ENCODE data around the gene WDR46. TPM values are rescaled to one million over a fixed set of nuclear protein-coding genes. Genes with fewer than 3 reads are reported as not detected.

The WDR46 gene
- total and polyA plus RNA-seq, 2 of the 8 experiments (the other 6 are each of a cell fraction or from before 2014, with no cell fraction given), result 69.7 to 91.0 TPM

DNA sequence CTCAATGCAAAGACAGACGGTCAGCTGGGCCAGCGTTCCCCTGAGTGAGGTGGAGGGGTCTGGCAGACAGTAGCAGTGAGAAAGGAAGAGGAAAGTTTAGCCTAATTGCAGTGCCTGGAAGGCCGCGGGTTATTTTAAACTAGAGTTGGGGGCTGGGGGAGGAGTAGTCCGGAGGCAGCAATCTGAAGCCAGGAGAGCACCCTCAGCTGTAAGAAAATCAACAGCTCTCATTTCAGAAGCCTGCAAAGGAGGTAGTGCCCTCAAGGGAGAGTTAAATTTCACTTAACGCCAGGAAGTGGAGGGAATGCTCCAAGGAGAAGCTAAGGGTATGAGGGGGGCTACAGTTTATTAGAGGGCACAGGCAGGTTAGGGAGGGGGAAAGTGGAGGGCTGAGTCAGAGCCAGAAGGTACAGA lies 53.8 kb downstream of the WDR46 start (continued):
- TF ChIP-seq, protein P1, sequence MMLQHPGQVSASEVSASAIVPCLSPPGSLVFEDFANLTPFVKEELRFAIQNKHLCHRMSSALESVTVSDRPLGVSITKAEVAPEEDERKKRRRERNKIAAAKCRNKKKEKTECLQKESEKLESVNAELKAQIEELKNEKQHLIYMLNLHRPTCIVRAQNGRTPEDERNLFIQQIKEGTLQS (IDR thresholded peaks at IDR 0.05; ENCODE audit: insufficient read depth, low read depth, low read length), result no peak

Small RNA genes within 50 kb of the gene (microRNA-seq; reads per million reads assigned to microRNA genes)
- 0 to 0.20 reads per million in 2 experiments for gene MIR6834 (ENCODE audit: borderline microRNAs expressed in 2 of 2, borderline number of aligned reads in 2 of 2, borderline replicate concordance in 1 of 2)
- gene MIR6873 (ENCODE audit: borderline microRNAs expressed in 2 of 2, borderline number of aligned reads in 2 of 2, borderline replicate concordance in 1 of 2), result 0 to 0.20 reads per million in 2 experiments

Other genes starting within 250 kb of the WDR46 start
- gene HLA-DPA1, start 215.6 kb downstream of the WDR46 start, total RNA-seq (2021; fragmentation: NEBNext Ultra II Directional; extraction: Animal tissue kit (Norgen Biotek cat#: 25700)), result 6.2 and 6.8 TPM in 2 replicates
- 8.4 and 13.1 TPM in 2 replicates for gene HLA-DPA1, start 215.6 kb downstream of the WDR46 start, polyA plus RNA-seq (2011; rRNA removed)
- gene HLA-DPB1, start 213.2 kb downstream of the WDR46 start, total RNA-seq (2021; fragmentation: NEBNext Ultra II Directional; extraction: Animal tissue kit (Norgen Biotek cat#: 25700)), result 32.3 and 37.8 TPM in 2 replicates
- gene HLA-DPB1, start 213.2 kb downstream of the WDR46 start, polyA plus RNA-seq (2011; rRNA removed), result 58.8 and 62.8 TPM in 2 replicates
- gene COL11A2, start 96.8 kb downstream of the WDR46 start, total RNA-seq (2021; fragmentation: NEBNext Ultra II Directional; extraction: Animal tissue kit (Norgen Biotek cat#: 25700)), result 2.8 and 3.5 TPM in 2 replicates
- gene COL11A2, start 96.8 kb downstream of the WDR46 start, polyA plus RNA-seq (2011; rRNA removed), result 3.8 and 4.7 TPM in 2 replicates
- gene RXRB, start 88.6 kb downstream of the WDR46 start, total RNA-seq (2021; fragmentation: NEBNext Ultra II Directional; extraction: Animal tissue kit (Norgen Biotek cat#: 25700)), result 17.8 and 18.1 TPM in 2 replicates
- 13.0 and 13.9 TPM in 2 replicates for gene RXRB, start 88.6 kb downstream of the WDR46 start, polyA plus RNA-seq (2011; rRNA removed)
- gene SLC39A7, start 88.4 kb downstream of the WDR46 start, total RNA-seq (2021; fragmentation: NEBNext Ultra II Directional; extraction: Animal tissue kit (Norgen Biotek cat#: 25700)), result 120 and 123 TPM in 2 replicates
- gene SLC39A7, start 88.4 kb downstream of the WDR46 start, polyA plus RNA-seq (2011; rRNA removed), result 63.3 and 70.2 TPM in 2 replicates
- 3.3 and 3.6 TPM in 2 replicates for gene HSD17B8, start 84.6 kb downstream of the WDR46 start, total RNA-seq (2021; fragmentation: NEBNext Ultra II Directional; extraction: Animal tissue kit (Norgen Biotek cat#: 25700))
- 17.1 and 22.0 TPM in 2 replicates for gene HSD17B8, start 84.6 kb downstream of the WDR46 start, polyA plus RNA-seq (2011; rRNA removed)
- 26.0 and 27.4 TPM in 2 replicates for gene RING1, start 80.7 kb downstream of the WDR46 start, total RNA-seq (2021; fragmentation: NEBNext Ultra II Directional; extraction: Animal tissue kit (Norgen Biotek cat#: 25700))
- gene RING1, start 80.7 kb downstream of the WDR46 start, polyA plus RNA-seq (2011; rRNA removed), result 16.4 and 26.0 TPM in 2 replicates
- 35.0 and 36.5 TPM in 2 replicates for gene VPS52, start 17.4 kb downstream of the WDR46 start, total RNA-seq (2021; fragmentation: NEBNext Ultra II Directional; extraction: Animal tissue kit (Norgen Biotek cat#: 25700))
- 86.3 and 89.7 TPM in 2 replicates for gene VPS52, start 17.4 kb downstream of the WDR46 start, polyA plus RNA-seq (2011; rRNA removed)
- gene RPS18, start 17.2 kb downstream of the WDR46 start, total RNA-seq (2021; fragmentation: NEBNext Ultra II Directional; extraction: Animal tissue kit (Norgen Biotek cat#: 25700)), result 2,791 and 2,796 TPM in 2 replicates
- gene RPS18, start 17.2 kb downstream of the WDR46 start, polyA plus RNA-seq (2011; rRNA removed), result 4,466 and 7,099 TPM in 2 replicates
- 3.0 and 4.2 TPM in 2 replicates for gene B3GALT4, start 12.1 kb downstream of the WDR46 start, total RNA-seq (2021; fragmentation: NEBNext Ultra II Directional; extraction: Animal tissue kit (Norgen Biotek cat#: 25700))
- 2.2 and 3.2 TPM in 2 replicates for gene B3GALT4, start 12.1 kb downstream of the WDR46 start, polyA plus RNA-seq (2011; rRNA removed)
- gene PFDN6, start 362 bp upstream of the WDR46 start, total RNA-seq (2021; fragmentation: NEBNext Ultra II Directional; extraction: Animal tissue kit (Norgen Biotek cat#: 25700)), result 93.3 and 95.7 TPM in 2 replicates
- gene PFDN6, start 362 bp upstream of the WDR46 start, polyA plus RNA-seq (2011; rRNA removed), result 32.0 and 33.5 TPM in 2 replicates
- 58.1 and 63.2 TPM in 2 replicates for gene RGL2, start 9.7 kb upstream of the WDR46 start, total RNA-seq (2021; fragmentation: NEBNext Ultra II Directional; extraction: Animal tissue kit (Norgen Biotek cat#: 25700))
- gene RGL2, start 9.7 kb upstream of the WDR46 start, polyA plus RNA-seq (2011; rRNA removed), result 80.3 and 124 TPM in 2 replicates
- gene TAPBP, start 24.8 kb upstream of the WDR46 start, total RNA-seq (2021; fragmentation: NEBNext Ultra II Directional; extraction: Animal tissue kit (Norgen Biotek cat#: 25700)), result 33.5 and 35.4 TPM in 2 replicates
- 24.5 and 28.9 TPM in 2 replicates for gene TAPBP, start 24.8 kb upstream of the WDR46 start, polyA plus RNA-seq (2011; rRNA removed)
- gene ZBTB22, start 28.5 kb upstream of the WDR46 start, total RNA-seq (2021; fragmentation: NEBNext Ultra II Directional; extraction: Animal tissue kit (Norgen Biotek cat#: 25700)), result 9.8 and 9.9 TPM in 2 replicates
- 7.4 and 11.0 TPM in 2 replicates for gene ZBTB22, start 28.5 kb upstream of the WDR46 start, polyA plus RNA-seq (2011; rRNA removed)
- gene DAXX, start 33.7 kb upstream of the WDR46 start, total RNA-seq (2021; fragmentation: NEBNext Ultra II Directional; extraction: Animal tissue kit (Norgen Biotek cat#: 25700)), result 81.9 and 85.0 TPM in 2 replicates
- 31.1 and 53.7 TPM in 2 replicates for gene DAXX, start 33.7 kb upstream of the WDR46 start, polyA plus RNA-seq (2011; rRNA removed)
- 64.3 and 69.3 TPM in 2 replicates for gene KIFC1, start 102.6 kb upstream of the WDR46 start, total RNA-seq (2021; fragmentation: NEBNext Ultra II Directional; extraction: Animal tissue kit (Norgen Biotek cat#: 25700))
- 46.6 and 60.9 TPM in 2 replicates for gene KIFC1, start 102.6 kb upstream of the WDR46 start, polyA plus RNA-seq (2011; rRNA removed)
- 45.4 and 47.3 TPM in 2 replicates for gene PHF1, start 121.8 kb upstream of the WDR46 start, total RNA-seq (2021; fragmentation: NEBNext Ultra II Directional; extraction: Animal tissue kit (Norgen Biotek cat#: 25700))
- gene PHF1, start 121.8 kb upstream of the WDR46 start, polyA plus RNA-seq (2011; rRNA removed), result 78.6 and 109 TPM in 2 replicates
- gene CUTA, start 128.9 kb upstream of the WDR46 start, total RNA-seq (2021; fragmentation: NEBNext Ultra II Directional; extraction: Animal tissue kit (Norgen Biotek cat#: 25700)), result 297 and 315 TPM in 2 replicates
- gene CUTA, start 128.9 kb upstream of the WDR46 start, polyA plus RNA-seq (2011; rRNA removed), result 460 and 671 TPM in 2 replicates
- gene SYNGAP1, start 130.8 kb upstream of the WDR46 start, total RNA-seq (2021; fragmentation: NEBNext Ultra II Directional; extraction: Animal tissue kit (Norgen Biotek cat#: 25700)), result 101 and 109 TPM in 2 replicates
- 31.0 and 66.9 TPM in 2 replicates for gene SYNGAP1, start 130.8 kb upstream of the WDR46 start, polyA plus RNA-seq (2011; rRNA removed)
- 20.2 and 25.0 TPM in 2 replicates for gene ZBTB9, start 165.3 kb upstream of the WDR46 start, total RNA-seq (2021; fragmentation: NEBNext Ultra II Directional; extraction: Animal tissue kit (Norgen Biotek cat#: 25700))
- gene ZBTB9, start 165.3 kb upstream of the WDR46 start, polyA plus RNA-seq (2011; rRNA removed), result 15.1 and 16.9 TPM in 2 replicates